Kidney epithelial cell (primary cell): ENCODE measurements around the gene TNFRSF1B. TPM values are rescaled to one million over a fixed set of nuclear protein-coding genes. Genes with fewer than 3 reads are reported as not detected.

Experiments used
- DNase-seq: peaks from one replicate; pipeline ENCODE4 v3.0.0-alpha.2; 2010; ENCODE audit warnings: low read depth
- H3K27me3 ChIP-seq: 2 replicates; pipeline ENCODE4 v1.6.0; 2011; ENCODE audit warnings: low read length; ENCODE audit not compliant: control insufficient read depth, insufficient read depth
- H3K36me3 ChIP-seq: 2 replicates; pipeline ENCODE4 v1.5.1; 2011; ENCODE audit warnings: low read length; ENCODE audit not compliant: control insufficient read depth, insufficient read depth
- H3K4me3 ChIP-seq: 2 replicates; pipeline ENCODE4 v1.5.1; 2011; ENCODE audit warnings: low read depth, mild to moderate bottlenecking, control low read depth, low read length
- CTCF ChIP-seq: IDR thresholded peaks from 2 replicates; pipeline ENCODE4 v1.5.1; 2011; ENCODE audit warnings: mild to moderate bottlenecking, moderate library complexity, low read length, control low read depth, inconsistent platforms; ENCODE audit not compliant: insufficient read depth, poor library complexity, severe bottlenecking
- total RNA-seq: library from RNA; depleted of rRNA; stranded (reverse); fragments of >200 nt; gene quantifications from 2 replicates; pipeline ENCODE4 v1.2.3, GENCODE V29; 2015

Gene TNFRSF1B
- total RNA-seq, 1 donor from 2014 or later: 0.21 TPM

DNA sequence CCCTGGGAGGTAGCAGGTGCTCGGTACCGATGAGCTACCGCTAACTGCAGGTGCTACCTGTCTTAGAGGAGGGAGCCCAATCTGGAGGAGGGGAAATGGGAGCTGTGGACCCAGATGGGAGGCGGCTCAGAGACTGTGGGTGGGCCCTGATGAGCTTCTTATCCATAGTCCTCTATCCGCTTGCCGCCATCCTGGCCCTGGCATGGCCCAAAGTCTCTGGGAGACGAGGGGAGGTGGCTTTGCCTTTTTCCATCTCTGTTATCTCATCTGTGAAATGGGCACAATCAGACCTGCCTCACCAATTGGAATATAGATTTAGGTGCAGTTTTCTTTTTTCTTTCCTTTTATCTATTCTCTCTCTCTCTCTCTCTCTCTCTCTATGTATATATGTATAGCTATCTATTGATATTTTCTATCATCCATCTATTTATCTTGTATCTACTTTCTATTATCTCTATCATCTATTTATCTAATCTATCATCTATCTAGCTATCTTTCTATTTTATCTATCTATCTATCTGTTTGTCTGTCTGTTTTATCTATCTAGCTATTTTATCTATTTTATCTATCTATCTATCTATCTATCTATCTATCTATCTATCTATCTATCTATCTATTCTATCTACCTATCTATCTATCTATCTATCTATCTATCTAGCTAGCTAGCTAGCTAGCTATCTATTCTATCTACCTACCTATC is 16.5 kb downstream of the TNFRSF1B start:
- peaks cover 19% of the 10 kb centered on the region for H3K27me3 ChIP-seq
- no peak for TF ChIP-seq CTCF
- DNase-seq: no peak
- no peak overlapping the region for H3K4me3 ChIP-seq
- no peaks in the 10 kb centered on the region for H3K36me3 ChIP-seq

- peaks cover 10% of the 10 kb centered on the region for H3K27me3 ChIP-seq
- H3K4me3 ChIP-seq: no peak overlapping the region
- H3K36me3 ChIP-seq: no peaks in the 10 kb centered on the region
- DNase-seq: peak; percentile 28
- peak; percentile 21 for TF ChIP-seq CTCF
Measured at GRCh38 chr1:12184008-12184681, 17.4 kb downstream of the TNFRSF1B start.

DNA sequence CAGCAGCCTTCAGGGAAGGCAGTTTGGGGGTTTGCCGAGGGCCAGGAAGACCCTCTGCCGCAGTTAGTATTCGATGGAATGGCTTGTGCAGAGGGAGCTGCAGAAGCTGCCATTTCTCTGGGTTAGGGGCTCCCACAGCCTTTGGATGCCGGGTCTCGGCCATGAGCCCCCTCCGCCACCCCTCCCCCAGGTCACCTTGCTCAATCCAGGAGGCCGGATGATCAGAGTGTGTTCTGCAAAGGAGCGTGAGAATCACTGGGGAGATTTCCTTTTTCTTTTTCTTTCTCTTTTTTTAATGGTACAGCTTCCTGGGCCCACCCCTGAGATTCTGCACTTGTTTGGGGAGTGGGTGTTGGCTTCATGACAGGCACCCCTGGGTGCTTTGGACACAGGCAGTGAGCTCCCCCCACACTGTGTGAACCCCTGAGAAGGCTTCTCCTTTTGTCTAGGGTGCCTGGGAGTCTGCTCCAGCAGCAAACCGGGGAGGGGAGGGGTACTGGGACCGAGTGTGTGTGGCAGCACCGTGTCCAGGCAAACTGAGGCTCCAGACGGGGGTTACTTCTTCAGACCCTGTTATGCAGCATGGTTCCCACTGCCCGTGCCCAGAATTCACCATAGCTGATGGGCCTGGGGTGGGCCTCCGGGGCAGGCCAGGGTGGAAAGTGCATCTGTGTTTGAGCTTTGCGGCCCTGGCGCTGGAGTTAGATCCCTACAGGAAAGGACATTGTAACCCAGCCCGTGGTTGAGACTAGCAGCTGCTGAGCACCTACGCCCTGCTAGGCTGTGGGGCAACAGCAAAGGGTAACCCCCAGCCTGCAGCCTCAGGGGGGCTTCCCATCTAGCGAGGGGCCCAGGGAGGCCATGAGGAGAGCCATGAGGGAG is 18.5 kb downstream of the TNFRSF1B start:
- DNase-seq: no peak
- peaks cover 10% of the 10 kb centered on the region for H3K27me3 ChIP-seq
- no peak for TF ChIP-seq CTCF
- H3K36me3 ChIP-seq: no peaks in the 10 kb centered on the region
- H3K4me3 ChIP-seq: no peak overlapping the region

DNA sequence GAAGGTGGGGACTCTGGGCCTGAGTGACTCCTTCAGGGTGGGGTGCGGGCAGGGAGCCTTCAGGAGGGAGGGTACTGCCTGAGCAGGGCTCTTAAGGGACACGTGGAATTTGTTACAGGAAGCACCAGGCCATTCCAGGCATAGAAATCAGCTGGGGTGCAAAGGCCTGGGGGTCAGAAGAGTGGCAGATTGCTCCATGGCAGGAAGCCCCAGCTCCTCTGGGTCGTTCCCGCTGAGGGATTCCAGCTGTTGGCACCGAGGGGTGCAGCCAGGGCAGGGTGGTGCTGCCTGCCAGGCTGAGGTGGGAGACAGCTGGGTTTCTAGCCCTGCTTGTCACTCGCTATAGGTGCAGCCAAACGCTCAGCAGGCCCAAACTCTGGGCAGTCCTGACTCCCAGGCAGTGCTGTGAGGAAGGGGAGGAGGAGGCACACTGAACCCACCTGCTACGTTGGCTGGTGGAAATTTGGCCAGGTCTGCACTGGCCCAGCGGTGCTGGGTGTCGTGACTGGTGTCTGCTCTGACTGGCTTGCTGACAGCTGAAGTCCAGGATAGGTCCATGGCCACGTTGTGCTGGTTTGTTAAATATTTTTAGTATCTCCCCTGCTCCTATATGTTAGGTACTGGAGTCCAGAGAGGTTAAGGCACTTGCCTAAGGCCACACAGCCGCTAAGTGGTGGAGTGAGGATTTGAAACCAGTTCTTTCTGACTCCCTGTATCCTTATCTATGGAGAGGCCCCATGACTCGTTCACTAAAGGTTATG is 19.3 kb downstream of the TNFRSF1B start:
- Histone ChIP-seq H3K36me3 (no peaks in the 10 kb centered on the region), H3K27me3 (peaks cover 15% of the 10 kb centered on the region), H3K4me3 (no peak overlapping the region)
- no peak for DNase-seq
- TF ChIP-seq CTCF: no peak

GRCh38 chr1:12186679-12186985 is 19.8 kb downstream of the TNFRSF1B start:
- H3K27me3 ChIP-seq: peaks cover 20% of the 10 kb centered on the region

More at GRCh38 chr1:12186679-12186985, 19.8 kb downstream of the TNFRSF1B start:
- TF ChIP-seq CTCF: no peak
- Histone ChIP-seq H3K36me3 (no peaks in the 10 kb centered on the region), H3K4me3 (no peak overlapping the region)
- DNase-seq: no peak
